Endothelial cell of coronary artery (primary cell): ENCODE measurements around the gene POLE4. TPM values are rescaled to one million over a fixed set of nuclear protein-coding genes. Genes with fewer than 3 reads are reported as not detected.

Source experiments
- total RNA-seq: library from RNA; depleted of rRNA; stranded (reverse); fragments of >200 nt; gene quantifications from 2 replicates; pipeline ENCODE4 v1.2.3, GENCODE V29; 2014

POLE4 gene, protein sequence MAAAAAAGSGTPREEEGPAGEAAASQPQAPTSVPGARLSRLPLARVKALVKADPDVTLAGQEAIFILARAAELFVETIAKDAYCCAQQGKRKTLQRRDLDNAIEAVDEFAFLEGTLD
- total RNA-seq, result 20.4 and 27.4 TPM in 2 replicates

DNA sequence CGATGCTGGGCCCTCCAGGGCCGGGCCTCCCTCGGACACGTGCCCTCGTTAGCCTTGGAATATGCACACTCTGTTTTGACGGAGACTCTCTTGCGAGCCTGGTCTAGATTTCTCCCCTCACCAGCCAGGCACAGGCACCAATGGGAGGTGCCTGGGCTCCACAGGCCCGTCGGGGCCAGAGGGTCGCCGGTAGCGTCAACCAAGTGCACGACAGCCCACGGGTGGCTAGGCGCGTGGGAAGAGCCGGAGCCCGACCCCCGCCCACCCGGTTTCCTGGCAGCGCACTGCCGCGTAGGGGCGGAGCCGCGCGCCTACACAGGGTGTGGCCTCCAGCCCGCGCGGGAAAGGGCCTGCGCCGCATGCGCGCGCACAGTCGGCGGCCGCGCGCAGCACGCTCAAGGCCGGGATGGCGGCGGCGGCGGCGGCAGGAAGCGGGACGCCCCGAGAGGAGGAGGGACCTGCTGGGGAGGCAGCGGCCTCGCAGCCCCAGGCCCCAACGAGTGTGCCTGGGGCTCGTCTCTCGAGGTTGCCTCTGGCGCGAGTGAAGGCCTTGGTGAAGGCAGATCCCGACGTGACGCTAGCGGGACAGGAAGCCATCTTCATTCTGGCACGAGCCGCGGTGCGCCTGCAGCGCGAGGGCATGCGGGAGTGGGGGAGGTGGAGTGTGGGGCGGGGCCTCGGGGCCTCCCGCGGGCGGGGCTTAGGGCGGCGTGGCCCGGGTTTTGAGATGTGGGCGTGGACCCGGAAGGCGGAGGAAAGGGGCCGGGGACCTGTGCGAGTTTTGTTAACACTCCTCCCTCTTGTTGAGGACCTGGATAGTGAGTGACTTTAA is at the start of gene POLE4:
Gene POLE4, plus strand, starts transcription at position 370 of the 832 bp plus-strand sequence. Its CDS starts 37 bp downstream, at position 407.

Other genes starting within 250 kb of the POLE4 start
- gene HK2, start 124.5 kb upstream of the POLE4 start, total RNA-seq, result 14.9 and 38.7 TPM in 2 replicates
- gene TACR1, start 240.9 kb downstream of the POLE4 start, total RNA-seq, result not detected in 2 replicates